ENCODE data around the gene TMEM125. TPM values are rescaled to one million over a fixed set of nuclear protein-coding genes. Genes with fewer than 3 reads are reported as not detected.

TMEM125 gene
- total RNA-seq, 2 experiments from 2014 or later, result 0.23 TPM; not detected in 1

- DNase-seq (ENCODE audit: low spot score), result no peak
- H4K20me1 ChIP-seq (ENCODE audit: insufficient read depth, low read length), result no peaks in the 10 kb centered on the region
- intact Hi-C loops (cut with micrococcal nuclease; ENCODE audit: unreplicated experiment), result no loop called here
- H3K4me1 ChIP-seq (ENCODE audit: insufficient read depth, low read length, poor library complexity, severe bottlenecking), result no peaks in the 10 kb centered on the region
- H3K4me3 ChIP-seq (ENCODE audit: low read depth, low read length, poor library complexity, severe bottlenecking), result no peak overlapping the region
- no peak overlapping the region for H2AFZ ChIP-seq (ENCODE audit: low read length)
- no peaks in the 10 kb centered on the region for H3K79me2 ChIP-seq (ENCODE audit: insufficient read depth, low read depth, low read length)
- H3K9me2 ChIP-seq (ENCODE audit: insufficient read depth, low read length), result no peaks in the 10 kb centered on the region
- no peaks in the 10 kb centered on the region for H3K36me3 ChIP-seq (ENCODE audit: insufficient read depth, low read length)
- CTCF ChIA-PET (ENCODE audit: unreplicated experiment), result no interaction called here
- POLR2A ChIA-PET, result interaction anchor here (0.7 kb wide), 3 partner anchors 60 to 449 kb away, joined by 3 read pairs; no protein-coding TSS in a partner anchor
- BruUV-seq (replicated peaks), result no TSS peak
- no peak for TF ChIP-seq CTCF (conservative IDR thresholded peaks at IDR 0.05; ENCODE audit: low read length)
- TF ChIP-seq EZH2phosphoT487 (IDR thresholded peaks at IDR 0.05; ENCODE audit: borderline replicate concordance, low read depth, low read length), result no peak
- H3K4me2 ChIP-seq (ENCODE audit: low read length), result no peak overlapping the region
- no peak overlapping the region for H3K27ac ChIP-seq (ENCODE audit: low read depth, low read length, poor library complexity, severe bottlenecking)
- H3K9me3 ChIP-seq (ENCODE audit: low read length), result no peaks in the 10 kb centered on the region
Measured at GRCh38 chr1:43232074-43232473, 37.7 kb upstream of the TMEM125 start.

- Histone ChIP-seq H3K4me1 (ENCODE audit: insufficient read depth, low read length, poor library complexity, severe bottlenecking) (no peaks in the 10 kb centered on the region), H4K20me1 (ENCODE audit: insufficient read depth, low read length) (no peaks in the 10 kb centered on the region), H2AFZ (ENCODE audit: low read length) (no peak overlapping the region), H3K9me2 (ENCODE audit: insufficient read depth, low read length) (no peaks in the 10 kb centered on the region), H3K4me2 (ENCODE audit: low read length) (no peak overlapping the region), H3K9me3 (ENCODE audit: low read length) (no peaks in the 10 kb centered on the region), H3K4me3 (ENCODE audit: low read depth, low read length, poor library complexity, severe bottlenecking) (no peak overlapping the region), H3K79me2 (ENCODE audit: insufficient read depth, low read depth, low read length) (no peaks in the 10 kb centered on the region), H3K36me3 (ENCODE audit: insufficient read depth, low read length) (no peaks in the 10 kb centered on the region), H3K27ac (ENCODE audit: low read depth, low read length, poor library complexity, severe bottlenecking) (no peak overlapping the region)
- no peak for DNase-seq (ENCODE audit: low spot score)
- intact Hi-C loops (cut with micrococcal nuclease; ENCODE audit: unreplicated experiment), result no loop called here
- POLR2A ChIA-PET, result no interaction called here
- CTCF ChIA-PET (ENCODE audit: unreplicated experiment), result no interaction called here
- TF ChIP-seq EZH2phosphoT487 (IDR thresholded peaks at IDR 0.05; ENCODE audit: borderline replicate concordance, low read depth, low read length) (no peak), CTCF (conservative IDR thresholded peaks at IDR 0.05; ENCODE audit: low read length) (no peak)
- no TSS peak for BruUV-seq (replicated peaks)
Measured at GRCh38 chr1:43232482-43232881, 37.3 kb upstream of the TMEM125 start.

GRCh38 chr1:43233631-43234030, 36.2 kb upstream of the TMEM125 start:
- no peak overlapping the region for H3K27ac ChIP-seq (ENCODE audit: low read depth, low read length, poor library complexity, severe bottlenecking)
- no peaks in the 10 kb centered on the region for H3K9me2 ChIP-seq (ENCODE audit: insufficient read depth, low read length)
- no TSS peak for BruUV-seq (replicated peaks)
- H3K79me2 ChIP-seq (ENCODE audit: insufficient read depth, low read depth, low read length), result no peaks in the 10 kb centered on the region
- CTCF ChIA-PET (ENCODE audit: unreplicated experiment), result no interaction called here
- H2AFZ ChIP-seq (ENCODE audit: low read length), result no peak overlapping the region
- POLR2A ChIA-PET, result no interaction called here
- no peak overlapping the region for H3K4me2 ChIP-seq (ENCODE audit: low read length)
- DNase-seq (ENCODE audit: low spot score), result no peak
- TF ChIP-seq CTCF (conservative IDR thresholded peaks at IDR 0.05; ENCODE audit: low read length) (no peak), EZH2phosphoT487 (IDR thresholded peaks at IDR 0.05; ENCODE audit: borderline replicate concordance, low read depth, low read length) (no peak)
- peaks cover 7% of the 10 kb centered on the region for H3K4me1 ChIP-seq (ENCODE audit: insufficient read depth, low read length, poor library complexity, severe bottlenecking)
- H4K20me1 ChIP-seq (ENCODE audit: insufficient read depth, low read length), result no peaks in the 10 kb centered on the region
- no peaks in the 10 kb centered on the region for H3K9me3 ChIP-seq (ENCODE audit: low read length)
- H3K36me3 ChIP-seq (ENCODE audit: insufficient read depth, low read length), result no peaks in the 10 kb centered on the region
- no peak overlapping the region for H3K4me3 ChIP-seq (ENCODE audit: low read depth, low read length, poor library complexity, severe bottlenecking)
- intact Hi-C loops (cut with micrococcal nuclease; ENCODE audit: unreplicated experiment), result no loop called here

Measured in OCI-LY7 (cell line).